Measurements from ENCODE around the gene SSR2. TPM values are rescaled to one million over a fixed set of nuclear protein-coding genes. Genes with fewer than 3 reads are reported as not detected.

Gene SSR2
- total and polyA plus RNA-seq, 4 donors: 186 to 313 (median 206) TPM

DNA sequence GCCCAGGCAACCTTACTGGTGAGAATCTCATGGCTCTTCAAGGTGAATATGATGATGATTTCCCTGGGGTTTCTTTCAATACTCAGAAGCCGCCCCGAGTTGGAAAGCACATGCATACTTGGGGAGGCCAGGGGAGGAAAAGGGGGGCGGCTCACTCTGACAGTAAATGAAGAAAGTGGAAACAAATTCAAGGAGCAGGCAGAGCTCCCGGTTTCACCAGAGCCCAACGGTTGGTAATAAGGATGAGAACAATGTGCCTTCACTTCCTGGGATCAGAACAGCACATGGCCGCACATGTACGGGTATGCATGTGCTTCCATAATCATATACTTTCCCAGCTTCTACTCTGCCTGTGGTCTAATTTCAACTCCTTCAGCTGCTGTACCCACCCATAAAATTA is 38.6 kb downstream of the SSR2 start:
- Histone ChIP-seq H3K4me3 (ENCODE audit: low read depth, low read length) (no peak overlapping the region), H3K27me3 (ENCODE audit: control insufficient read depth, insufficient read depth, low read length) (no peaks in the 10 kb centered on the region), H3K27ac (ENCODE audit: low read depth, low read length) (no peak overlapping the region), H3K36me3 (ENCODE audit: control insufficient read depth, insufficient read depth, low read length) (no peaks in the 10 kb centered on the region), H3K4me1 (ENCODE audit: control insufficient read depth, insufficient read depth, low read length) (peaks cover 30% of the 10 kb centered on the region), H3K9me3 (ENCODE audit: control insufficient read depth, insufficient read depth, low read length) (no peaks in the 10 kb centered on the region)
- no peak for DNase-seq (ENCODE audit: low read depth in 4 of 6, low spot score in 6 of 6)
- WGBS (ENCODE audit: insufficient coverage): 70% methylated on average over 5 of the region's 7 CpGs

GRCh38 chr1:155981266-155982088 is 39.3 kb downstream of the SSR2 start:
- DNase-seq (ENCODE audit: low read depth in 4 of 6, low spot score in 6 of 6): peak in 1 of 6 donors; percentile 23
- Histone ChIP-seq H3K4me1 (ENCODE audit: control insufficient read depth, insufficient read depth, low read length) (peaks cover 36% of the 10 kb centered on the region), H3K27me3 (ENCODE audit: control insufficient read depth, insufficient read depth, low read length) (no peaks in the 10 kb centered on the region), H3K4me3 (ENCODE audit: low read depth, low read length) (no peak overlapping the region), H3K9me3 (ENCODE audit: control insufficient read depth, insufficient read depth, low read length) (no peaks in the 10 kb centered on the region), H3K27ac (ENCODE audit: low read depth, low read length) (no peak overlapping the region), H3K36me3 (ENCODE audit: control insufficient read depth, insufficient read depth, low read length) (no peaks in the 10 kb centered on the region)
- 76% methylated on average over 3 of the region's 6 CpGs for WGBS (ENCODE audit: insufficient coverage)

DNA sequence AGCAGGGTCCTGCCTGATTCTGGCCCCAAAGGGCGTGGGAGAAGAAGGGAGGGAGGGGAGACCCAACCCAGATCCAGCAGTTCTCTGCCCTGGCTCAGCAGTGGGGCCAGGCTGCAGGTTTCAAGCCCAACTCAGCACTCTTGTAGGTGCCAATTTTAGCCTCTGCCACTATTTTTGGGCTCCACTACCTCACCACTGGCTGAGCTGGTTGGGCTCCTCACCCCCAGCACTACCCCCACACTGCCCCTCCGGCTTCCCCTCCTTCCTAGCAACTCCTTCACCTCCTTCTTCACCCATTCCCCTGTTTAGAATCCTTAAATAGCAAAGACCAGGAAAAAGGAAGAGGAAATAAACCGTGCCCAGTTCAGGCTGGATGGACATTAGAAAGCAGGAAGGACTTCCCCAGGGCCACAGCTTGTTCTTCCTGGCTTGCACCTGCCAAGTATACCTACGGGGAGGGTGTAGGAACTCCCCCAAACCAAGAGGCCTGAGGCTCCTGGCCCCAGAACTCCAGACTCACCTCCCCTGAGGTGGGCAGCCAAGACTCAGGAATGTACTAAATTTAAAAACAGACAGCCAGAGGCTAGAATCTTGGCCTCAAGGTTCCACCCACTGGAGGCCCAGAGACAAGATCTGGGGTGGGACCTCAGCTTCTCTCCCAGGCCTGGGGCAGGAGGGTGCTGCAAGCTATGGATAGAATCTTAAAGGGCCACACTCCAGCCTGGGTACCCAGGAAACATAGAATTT is 41.0 kb downstream of the SSR2 start:
- Histone ChIP-seq H3K27me3 (ENCODE audit: control insufficient read depth, insufficient read depth, low read length) (no peaks in the 10 kb centered on the region), H3K4me3 (ENCODE audit: low read depth, low read length) (peak overlapping the region; percentile 96), H3K36me3 (ENCODE audit: control insufficient read depth, insufficient read depth, low read length) (no peaks in the 10 kb centered on the region), H3K27ac (ENCODE audit: low read depth, low read length) (peak overlapping the region; percentile 93), H3K4me1 (ENCODE audit: control insufficient read depth, insufficient read depth, low read length) (peaks cover 53% of the 10 kb centered on the region), H3K9me3 (ENCODE audit: control insufficient read depth, insufficient read depth, low read length) (no peaks in the 10 kb centered on the region)
- no peak for DNase-seq (ENCODE audit: low read depth in 4 of 6, low spot score in 6 of 6)
- WGBS (ENCODE audit: insufficient coverage): 69% methylated on average over 3 of the region's 4 CpGs

DNA sequence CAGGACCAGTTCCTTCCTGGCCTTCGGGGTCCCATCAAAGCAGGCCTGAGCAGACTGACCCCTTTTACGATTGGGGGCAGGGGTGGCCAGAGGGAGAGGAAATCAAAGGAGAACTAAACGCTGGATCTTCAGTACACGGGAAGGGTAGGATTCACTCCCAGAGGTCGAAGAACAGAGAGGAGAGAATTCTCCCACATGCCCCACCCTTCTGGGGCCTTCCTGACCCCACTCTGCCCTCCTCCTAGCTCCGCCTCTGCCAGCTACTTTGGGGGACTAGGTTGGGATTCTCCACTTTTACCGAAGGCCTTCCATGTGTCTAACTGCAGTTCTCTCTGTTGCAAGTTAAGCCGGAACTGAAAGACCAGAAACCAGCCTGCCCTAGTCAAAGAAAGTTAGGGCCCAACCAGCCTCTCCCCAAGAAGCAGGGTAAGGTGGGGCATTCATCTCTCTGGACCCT is 41.8 kb downstream of the SSR2 start:
- peak overlapping the region; percentile 93 for H3K27ac ChIP-seq (ENCODE audit: low read depth, low read length)
- peak overlapping the region; percentile 96 for H3K4me3 ChIP-seq (ENCODE audit: low read depth, low read length)
- H3K36me3 ChIP-seq (ENCODE audit: control insufficient read depth, insufficient read depth, low read length): no peaks in the 10 kb centered on the region
- peaks cover 61% of the 10 kb centered on the region for H3K4me1 ChIP-seq (ENCODE audit: control insufficient read depth, insufficient read depth, low read length)
- no peak for DNase-seq (ENCODE audit: low read depth in 4 of 6, low spot score in 6 of 6)
- no peaks in the 10 kb centered on the region for H3K9me3 ChIP-seq (ENCODE audit: control insufficient read depth, insufficient read depth, low read length)
- H3K27me3 ChIP-seq (ENCODE audit: control insufficient read depth, insufficient read depth, low read length): no peaks in the 10 kb centered on the region
- WGBS (ENCODE audit: insufficient coverage): 38% methylated on average over 4 of the region's 8 CpGs

DNA sequence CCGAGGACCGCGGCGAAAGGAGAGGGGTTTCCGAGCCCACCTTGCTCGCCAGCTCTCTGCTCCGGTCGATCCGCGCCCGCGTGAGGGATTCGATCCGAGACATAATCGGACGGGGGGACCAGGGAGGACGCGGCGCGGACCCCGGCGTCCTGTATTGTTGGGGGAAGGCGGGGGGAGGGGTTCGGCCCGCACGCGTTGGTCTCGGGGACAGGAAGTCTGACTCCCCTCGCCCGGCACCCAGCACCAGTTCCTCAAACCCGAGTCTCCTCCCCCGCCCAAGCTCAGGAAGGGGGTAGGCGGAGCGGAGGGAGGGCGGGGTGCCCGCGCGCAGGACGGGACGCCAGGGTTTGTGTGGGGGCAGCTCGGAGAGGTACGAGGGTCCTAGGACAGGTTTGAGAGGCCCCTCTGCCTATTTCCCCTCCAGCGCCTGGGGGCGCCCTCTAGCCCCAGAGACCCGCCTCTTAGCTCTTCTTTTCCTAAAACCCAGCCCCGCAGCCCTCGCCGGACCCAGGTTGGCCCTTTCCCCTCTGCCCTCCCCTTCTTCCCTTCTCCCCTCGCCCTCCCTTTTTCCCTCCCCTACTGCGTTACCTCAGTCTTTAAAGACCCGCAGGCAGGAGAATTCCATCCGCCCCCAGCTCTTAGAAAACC is 42.3 kb downstream of the SSR2 start, which contains the start of gene ARHGEF2:
ARHGEF2 (minus strand) TSS at position 223 of the 648 bp plus-strand sequence; CDS start at position 103, 120 bp downstream.
- Histone ChIP-seq H3K4me3 (ENCODE audit: low read depth, low read length) (peak within 1 kb of the TSS; percentile 96), H3K27me3 (ENCODE audit: control insufficient read depth, insufficient read depth, low read length) (no peaks in the 10 kb centered on the region), H3K9me3 (ENCODE audit: control insufficient read depth, insufficient read depth, low read length) (no peaks in the 10 kb centered on the region), H3K27ac (ENCODE audit: low read depth, low read length) (peak within 1 kb of the TSS; percentile 93), H3K4me1 (ENCODE audit: control insufficient read depth, insufficient read depth, low read length) (peaks cover 67% of the 10 kb centered on the region), H3K36me3 (ENCODE audit: control insufficient read depth, insufficient read depth, low read length) (no peaks in the 10 kb centered on the region)
- whole genome bisulfite sequencing (ENCODE audit: insufficient coverage): under 1% methylated on average over 49 of the region's 52 CpGs
- DNase-seq (ENCODE audit: low read depth in 4 of 6, low spot score in 6 of 6): peak in 3 of 6 donors; percentile 21 to 87 (median 79)

DNA sequence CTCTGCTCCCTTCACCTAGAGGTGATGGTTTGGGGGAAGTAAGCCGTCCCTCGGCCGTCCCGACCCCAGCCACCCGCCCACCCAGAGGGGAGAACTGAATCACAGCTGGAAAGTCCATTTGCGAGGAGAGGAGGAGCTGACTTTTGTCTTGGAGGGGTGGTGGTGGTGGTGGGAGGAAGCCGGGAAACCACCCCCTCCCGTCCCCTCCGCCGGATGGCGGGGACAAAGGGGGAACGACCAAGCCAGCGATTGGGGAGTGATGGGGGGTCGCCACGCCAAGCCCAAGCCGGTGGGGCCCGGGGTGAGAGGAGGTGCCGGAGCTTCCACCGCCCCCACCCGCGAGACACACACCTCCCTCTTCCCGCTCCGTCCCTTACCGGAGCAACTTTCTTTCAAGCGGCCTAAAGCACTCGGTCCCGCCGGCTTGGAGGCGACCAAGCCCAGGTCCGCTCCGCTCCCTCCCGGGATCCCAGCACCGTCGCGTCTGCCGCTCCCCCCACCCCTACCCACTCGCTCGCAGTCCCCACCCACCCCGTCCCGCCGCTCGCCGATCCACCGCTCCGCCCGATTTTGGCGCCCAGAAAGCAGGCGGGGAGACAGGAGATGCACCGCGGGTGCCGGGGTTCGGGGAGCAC is 42.9 kb downstream of the SSR2 start:
- H3K36me3 ChIP-seq (ENCODE audit: control insufficient read depth, insufficient read depth, low read length): no peaks in the 10 kb centered on the region
- 0% methylated on average over 39 of the region's 52 CpGs for WGBS (ENCODE audit: insufficient coverage)

DNA sequence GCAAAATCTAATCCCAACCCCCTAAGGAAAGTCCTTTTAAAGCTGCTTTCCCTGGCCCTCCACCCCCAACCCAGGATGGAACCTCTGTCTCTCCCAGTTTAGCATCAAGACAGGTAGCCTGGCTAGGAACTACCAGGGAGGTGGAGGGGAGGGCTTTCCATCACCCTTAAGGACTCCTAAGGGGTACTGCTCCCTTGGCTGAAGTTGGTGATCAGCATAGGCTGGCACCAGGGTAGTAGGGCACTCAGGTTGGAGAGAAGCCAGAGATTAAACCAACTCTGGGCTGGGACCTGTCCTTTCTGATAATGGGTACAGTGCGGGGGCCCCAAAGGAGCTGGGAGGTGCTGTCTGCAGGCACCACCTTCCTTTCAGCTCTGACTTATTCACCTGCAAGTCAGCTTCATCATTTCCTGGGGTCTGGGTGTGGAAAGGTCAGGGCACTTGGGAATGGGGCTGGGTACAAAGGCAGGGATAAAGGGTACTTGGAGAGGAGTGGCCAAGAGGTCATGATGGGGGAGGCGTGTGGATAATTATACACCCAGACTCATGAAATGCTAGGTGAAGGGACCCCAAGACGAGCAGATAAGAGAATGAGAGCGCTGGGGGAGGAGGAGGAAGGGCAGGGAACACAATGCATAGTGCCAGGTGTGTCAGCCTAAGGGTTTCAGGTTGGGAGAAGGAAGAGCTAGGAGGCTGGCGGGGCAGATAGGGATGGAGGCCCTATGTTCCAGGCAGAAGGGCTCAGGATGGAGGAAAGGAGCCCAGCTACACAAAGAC is 43.6 kb downstream of the SSR2 start:
- WGBS (ENCODE audit: insufficient coverage): 9% methylated on average over 4 of the region's 5 CpGs
- Histone ChIP-seq H3K27me3 (ENCODE audit: control insufficient read depth, insufficient read depth, low read length) (no peaks in the 10 kb centered on the region), H3K4me1 (ENCODE audit: control insufficient read depth, insufficient read depth, low read length) (peaks cover 74% of the 10 kb centered on the region), H3K27ac (ENCODE audit: low read depth, low read length) (peak overlapping the region; percentile 93), H3K9me3 (ENCODE audit: control insufficient read depth, insufficient read depth, low read length) (no peaks in the 10 kb centered on the region), H3K4me3 (ENCODE audit: low read depth, low read length) (peak overlapping the region; percentile 96), H3K36me3 (ENCODE audit: control insufficient read depth, insufficient read depth, low read length) (peaks cover 3% of the 10 kb centered on the region)
- DNase-seq (ENCODE audit: low read depth in 4 of 6, low spot score in 6 of 6): peak in 2 of 6 donors; percentile 35 to 52

More for the DNA sequence above, 42.9 kb downstream of the SSR2 start:
- Histone ChIP-seq H3K4me1 (ENCODE audit: control insufficient read depth, insufficient read depth, low read length) (peaks cover 67% of the 10 kb centered on the region), H3K27ac (ENCODE audit: low read depth, low read length) (peak overlapping the region; percentile 93), H3K4me3 (ENCODE audit: low read depth, low read length) (peak overlapping the region; percentile 96), H3K9me3 (ENCODE audit: control insufficient read depth, insufficient read depth, low read length) (no peaks in the 10 kb centered on the region), H3K27me3 (ENCODE audit: control insufficient read depth, insufficient read depth, low read length) (no peaks in the 10 kb centered on the region)
- DNase-seq (ENCODE audit: low read depth in 4 of 6, low spot score in 6 of 6): peak in 2 of 6 donors; percentile 65 to 75

DNA sequence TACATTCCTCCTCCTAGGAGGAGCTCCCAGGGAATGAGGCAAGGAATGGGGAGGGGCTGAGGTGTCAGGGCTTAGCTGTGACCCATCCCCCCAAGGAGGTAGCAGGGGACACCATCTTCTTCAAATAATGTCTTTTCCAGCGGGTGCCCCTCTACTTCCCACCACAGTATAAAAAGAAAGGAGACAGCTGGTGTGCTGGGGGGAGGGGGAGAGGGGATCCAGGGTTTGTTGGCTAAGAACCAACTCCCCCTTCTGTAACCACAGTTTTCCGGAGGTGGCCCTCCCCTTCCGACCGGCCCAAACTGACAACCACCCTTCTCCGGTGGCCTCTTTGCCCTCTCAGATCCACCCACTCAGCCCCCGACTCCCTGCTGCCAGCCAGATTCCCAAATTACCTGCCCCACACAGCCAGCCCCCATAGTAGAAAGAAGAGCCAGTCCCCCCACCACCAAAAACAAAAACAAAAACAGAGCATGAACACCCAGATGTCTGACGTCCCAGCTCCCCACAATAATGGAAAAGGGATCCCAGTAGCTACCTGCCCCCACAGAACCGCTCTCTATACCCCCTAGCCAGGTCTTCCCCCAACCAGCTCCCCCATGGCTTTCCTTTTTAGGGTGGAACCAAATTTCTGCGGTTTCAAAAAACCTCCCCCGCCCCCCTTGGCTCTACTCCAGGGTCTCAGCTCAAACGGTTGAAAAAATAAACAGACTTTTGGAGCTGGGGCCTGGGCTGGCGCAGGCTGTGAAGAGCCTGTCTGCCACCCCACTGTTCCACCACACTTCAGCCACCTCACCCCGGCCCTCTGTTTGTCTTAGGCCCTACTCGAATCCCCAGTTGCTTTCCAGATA is 44.5 kb downstream of the SSR2 start:
- Histone ChIP-seq H3K9me3 (ENCODE audit: control insufficient read depth, insufficient read depth, low read length) (no peaks in the 10 kb centered on the region), H3K4me1 (ENCODE audit: control insufficient read depth, insufficient read depth, low read length) (peaks cover 82% of the 10 kb centered on the region), H3K27ac (ENCODE audit: low read depth, low read length) (peak overlapping the region; percentile 93), H3K27me3 (ENCODE audit: control insufficient read depth, insufficient read depth, low read length) (no peaks in the 10 kb centered on the region), H3K36me3 (ENCODE audit: control insufficient read depth, insufficient read depth, low read length) (peaks cover 6% of the 10 kb centered on the region), H3K4me3 (ENCODE audit: low read depth, low read length) (peak overlapping the region; percentile 96)
- DNase-seq (ENCODE audit: low read depth in 4 of 6, low spot score in 6 of 6): peak in 4 of 6 donors; percentile 31 to 93 (median 68)
- WGBS (ENCODE audit: insufficient coverage): 2% methylated on average over 10 of the region's 14 CpGs

Data from spinal cord (tissue), 10 donors.